Ovary (tissue), 3 donors: ENCODE measurements around the gene SEC14L1.

Experiments
- CTCF ChIP-seq, 3 donors: fragments of 450-650 bp in 2 of 3; fragments of 200-600 bp in 1 of 3; IDR thresholded peaks; one replicate each; pipeline versions ENCODE4 v1.5.1 to v1.8.0; 2016 to 2022; ENCODE audit warnings: antibody characterized with exemption in 3 of 3, mild to moderate bottlenecking in 1 of 3
- EP300 ChIP-seq: sonication (generic); formaldehyde crosslinking; IDR thresholded peaks from one replicate; pipeline ENCODE4 v1.6.1; 2017; ENCODE audit warnings: antibody characterized with exemption
- POLR2A ChIP-seq: fragments of 450-650 bp; IDR thresholded peaks from one replicate; pipeline ENCODE4 v1.6.1; 2017; ENCODE audit warnings: antibody characterized with exemption, mild to moderate bottlenecking, moderate library complexity
- donor health status: DM: no; HTN: no; CAD: no.

GRCh38 chr17:77228241-77228752 is 87.5 kb downstream of the SEC14L1 start:
- TF ChIP-seq POLR2A (no peak), CTCF (IDR thresholded peaks at IDR 0.05) (no peak), EP300 (no peak)
